Hepatocyte (in vitro differentiated cells): ENCODE data around the gene IL12RB2. TPM values are rescaled to one million over a fixed set of nuclear protein-coding genes. Genes with fewer than 3 reads are reported as not detected.
A peak's percentile ranks its signal among the peaks of the same experiment; 100 is the strongest.

ENCODE experiments used
- DNase-seq: peaks from one replicate; pipeline ENCODE4 v3.0.0-alpha.2; 2016; ENCODE audit warnings: low spot score
- H2AFZ ChIP-seq: fragments of 200-600 bp; sonication (generic); 2 replicates; pipeline ENCODE4 v1.6.0; 2016; ENCODE audit warnings: antibody characterized with exemption, mild to moderate bottlenecking
- H3K27ac ChIP-seq: fragments of 200-600 bp; sonication (generic); 2 replicates; pipeline ENCODE4 v1.5.1; 2016; ENCODE audit warnings: mild to moderate bottlenecking
- H3K27me3 ChIP-seq: fragments of 200-600 bp; sonication (generic); 2 replicates; pipeline ENCODE4 v1.6.1; 2016
- H3K36me3 ChIP-seq: fragments of 200-600 bp; sonication (generic); replicated peaks from 2 replicates; pipeline ENCODE4 v1.5.1; 2016; ENCODE audit warnings: low read depth; ENCODE audit not compliant: insufficient read depth
- H3K4me1 ChIP-seq: fragments of 200-600 bp; sonication (generic); 2 replicates; pipeline ENCODE4 v1.5.1; 2016; ENCODE audit warnings: mild to moderate bottlenecking, moderate library complexity; ENCODE audit not compliant: insufficient read depth
- H3K4me2 ChIP-seq: fragments of 200-600 bp; sonication (generic); 2 replicates; pipeline ENCODE4 v1.6.0; 2016
- H3K4me3 ChIP-seq: fragments of 200-600 bp; sonication (generic); 2 replicates; pipeline ENCODE4 v1.5.1; 2016; ENCODE audit warnings: mild to moderate bottlenecking
- H3K79me2 ChIP-seq: fragments of 200-600 bp; sonication (generic); 2 replicates; pipeline ENCODE4 v1.6.0; 2017; ENCODE audit warnings: mild to moderate bottlenecking
- H3K9me2 ChIP-seq: fragments of 200-600 bp; sonication (generic); replicated peaks from 2 replicates; pipeline ENCODE4 v1.6.0; 2017; ENCODE audit warnings: mild to moderate bottlenecking; ENCODE audit not compliant: insufficient read depth
- H3K9me3 ChIP-seq: fragments of 200-600 bp; sonication (generic); 2 replicates; pipeline ENCODE4 v1.5.1; 2016; ENCODE audit warnings: low read depth, mild to moderate bottlenecking
- H4K20me1 ChIP-seq: fragments of 200-600 bp; sonication (generic); 2 replicates; pipeline ENCODE4 v1.6.0; 2016; ENCODE audit warnings: mild to moderate bottlenecking; ENCODE audit not compliant: insufficient read depth, poor library complexity, severe bottlenecking
- CTCF ChIP-seq: fragments of 200-600 bp; sonication (generic); IDR thresholded peaks from 2 replicates; pipeline ENCODE4 v1.5.1; 2016; ENCODE audit warnings: antibody characterized with exemption, mild to moderate bottlenecking; ENCODE audit not compliant: poor library complexity
- EZH2 ChIP-seq: fragments of 200-600 bp; sonication (generic); IDR thresholded peaks from 2 replicates; pipeline ENCODE4 v1.6.1; 2016; ENCODE audit warnings: antibody characterized with exemption, mild to moderate bottlenecking, borderline replicate concordance
- EZH2phosphoT487 ChIP-seq: fragments of 200-600 bp; sonication (generic); IDR thresholded peaks from one replicate; pipeline ENCODE4 v1.6.1; 2018; ENCODE audit warnings: antibody characterized with exemption, mild to moderate bottlenecking, low read depth, moderate library complexity; ENCODE audit not compliant: unreplicated experiment, severe bottlenecking
- WGBS: methylation state at CpG from one replicate; pipeline ENCODE4 v1.1.6; 2016; ENCODE audit warnings: low lambda C conversion rate; ENCODE audit errors: missing lambda C conversion rate; 5-methylcytosine and 5-hydroxymethylcytosine counted together
- polyA plus RNA-seq: library from polyadenylated mRNA; unstranded; fragments of >200 nt; fragmentation: Nextera tagmentation; extraction: Ambion mirVana; gene quantifications from 2 replicates; pipeline ENCODE4 v1.2.1, GENCODE V29; 2016
- total RNA-seq: library from RNA; depleted of rRNA; stranded (reverse); fragments of >200 nt; gene quantifications from 2 replicates; pipeline ENCODE4 v1.2.3, GENCODE V29; 2014

The IL12RB2 gene
- total and polyA plus RNA-seq, 2 experiments from 2014 or later = 0.47 TPM; not detected in 1

- peak overlapping the region; percentile 24 for H3K4me2 ChIP-seq
- H3K9me2 ChIP-seq = no peaks in the 10 kb centered on the region
- H4K20me1 ChIP-seq = no peaks in the 10 kb centered on the region
- H3K36me3 ChIP-seq = no peaks in the 10 kb centered on the region
- WGBS = 57% methylated on average over 3 of the region's 3 CpGs
- H2AFZ ChIP-seq = no peak overlapping the region
- peak overlapping the region; percentile 42 for H3K27ac ChIP-seq
- no peaks in the 10 kb centered on the region for H3K27me3 ChIP-seq
- H3K79me2 ChIP-seq = no peaks in the 10 kb centered on the region
- H3K4me3 ChIP-seq = no peak overlapping the region
- DNase-seq = peak; percentile 21
- no peaks in the 10 kb centered on the region for H3K4me1 ChIP-seq
- H3K9me3 ChIP-seq = no peaks in the 10 kb centered on the region
- TF ChIP-seq EZH2 = no peak
- no peak for TF ChIP-seq CTCF
- TF ChIP-seq EZH2phosphoT487 = no peak
Measured at GRCh38 chr1:67281244-67281643, 26.4 kb upstream of the IL12RB2 start.

GRCh38 chr1:67285780-67286488, 21.7 kb upstream of the IL12RB2 start:
- Histone ChIP-seq H3K27ac (no peak overlapping the region), H3K4me3 (no peak overlapping the region), H3K9me3 (no peaks in the 10 kb centered on the region), H4K20me1 (no peaks in the 10 kb centered on the region), H3K9me2 (no peaks in the 10 kb centered on the region), H2AFZ (no peak overlapping the region), H3K27me3 (no peaks in the 10 kb centered on the region), H3K36me3 (no peaks in the 10 kb centered on the region), H3K79me2 (no peaks in the 10 kb centered on the region), H3K4me1 (no peaks in the 10 kb centered on the region), H3K4me2 (no peak overlapping the region)
- WGBS = 92% methylated on average over 8 of the region's 8 CpGs
- DNase-seq = no peak
- TF ChIP-seq EZH2 = no peak

GRCh38 chr1:67290236-67290635, 17.4 kb upstream of the IL12RB2 start:
- no peaks in the 10 kb centered on the region for H4K20me1 ChIP-seq
- no peaks in the 10 kb centered on the region for H3K4me1 ChIP-seq
- TF ChIP-seq EZH2phosphoT487 = no peak
- no peak for TF ChIP-seq CTCF
- TF ChIP-seq EZH2 = no peak
- no peaks in the 10 kb centered on the region for H3K9me3 ChIP-seq
- no peaks in the 10 kb centered on the region for H3K36me3 ChIP-seq
- no peak overlapping the region for H3K4me2 ChIP-seq
- 73% methylated on average over 4 of the region's 4 CpGs for WGBS
- no peak overlapping the region for H2AFZ ChIP-seq
- no peak for DNase-seq
- no peaks in the 10 kb centered on the region for H3K79me2 ChIP-seq
- no peak overlapping the region for H3K27ac ChIP-seq
- H3K4me3 ChIP-seq = no peak overlapping the region
- H3K27me3 ChIP-seq = no peaks in the 10 kb centered on the region
- H3K9me2 ChIP-seq = no peaks in the 10 kb centered on the region

- Histone ChIP-seq H3K27ac (no peak overlapping the region), H2AFZ (no peak overlapping the region), H3K27me3 (no peaks in the 10 kb centered on the region), H3K79me2 (no peaks in the 10 kb centered on the region), H3K9me3 (no peaks in the 10 kb centered on the region), H3K36me3 (no peaks in the 10 kb centered on the region), H3K4me3 (no peak overlapping the region), H3K4me2 (no peak overlapping the region), H4K20me1 (no peaks in the 10 kb centered on the region), H3K4me1 (no peaks in the 10 kb centered on the region), H3K9me2 (no peaks in the 10 kb centered on the region)
- TF ChIP-seq CTCF (no peak), EZH2 (no peak), EZH2phosphoT487 (no peak)
- DNase-seq = no peak
- WGBS = 86% methylated on average over 9 of the region's 9 CpGs
Measured at GRCh38 chr1:67294836-67295617, 12.6 kb upstream of the IL12RB2 start.
